ENCODE data around the gene SMYD3. TPM values are rescaled to one million over a fixed set of nuclear protein-coding genes. Genes with fewer than 3 reads are reported as not detected.

Gene SMYD3
- total RNA-seq, 1 donor from 2014 or later, result 22.3 TPM

DNA sequence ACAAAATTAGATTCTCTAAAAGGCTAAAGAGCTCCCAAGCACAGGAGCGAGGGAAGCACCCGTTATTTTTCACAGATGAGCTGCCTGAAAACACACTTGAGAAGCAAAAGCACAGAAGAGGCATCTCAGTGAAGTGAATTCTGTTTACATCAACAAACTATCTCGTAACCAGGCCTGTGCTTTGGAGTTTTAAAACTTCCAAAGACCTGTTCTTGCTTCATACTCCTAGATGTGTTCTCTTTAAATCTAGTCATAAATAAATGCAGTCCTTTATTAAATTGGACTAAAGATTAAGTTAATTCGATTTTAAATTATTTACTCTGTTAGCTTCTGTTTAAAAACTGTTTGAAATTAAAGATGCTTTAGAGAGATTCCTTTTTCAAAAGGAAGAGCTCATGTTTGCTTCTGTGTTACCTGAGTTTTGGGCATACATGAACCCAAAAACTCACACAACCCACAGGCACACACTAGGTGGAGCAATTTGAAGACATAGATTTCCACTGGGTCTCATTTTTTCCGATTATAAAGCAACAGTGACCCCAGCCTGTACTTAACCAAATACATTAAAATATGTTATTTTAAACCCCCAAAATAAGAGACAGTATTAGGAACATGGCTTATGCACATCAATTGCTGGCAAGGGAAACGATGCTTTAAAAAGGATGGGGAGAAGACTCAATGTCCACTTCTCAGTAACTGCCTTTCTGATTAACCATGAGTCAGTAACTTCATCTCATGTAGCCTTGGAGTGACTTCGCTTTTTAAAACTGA is 648.2 kb downstream of the SMYD3 start:
- no peak overlapping the region for H3K4me3 ChIP-seq
- no peaks in the 10 kb centered on the region for H3K27me3 ChIP-seq
- H3K4me1 ChIP-seq, result no peaks in the 10 kb centered on the region
- no peaks in the 10 kb centered on the region for H3K9me3 ChIP-seq
- intact Hi-C loops (cut with DNase I), result no loop called here
- no peaks in the 10 kb centered on the region for H3K36me3 ChIP-seq
- TF ChIP-seq, protein P1, sequence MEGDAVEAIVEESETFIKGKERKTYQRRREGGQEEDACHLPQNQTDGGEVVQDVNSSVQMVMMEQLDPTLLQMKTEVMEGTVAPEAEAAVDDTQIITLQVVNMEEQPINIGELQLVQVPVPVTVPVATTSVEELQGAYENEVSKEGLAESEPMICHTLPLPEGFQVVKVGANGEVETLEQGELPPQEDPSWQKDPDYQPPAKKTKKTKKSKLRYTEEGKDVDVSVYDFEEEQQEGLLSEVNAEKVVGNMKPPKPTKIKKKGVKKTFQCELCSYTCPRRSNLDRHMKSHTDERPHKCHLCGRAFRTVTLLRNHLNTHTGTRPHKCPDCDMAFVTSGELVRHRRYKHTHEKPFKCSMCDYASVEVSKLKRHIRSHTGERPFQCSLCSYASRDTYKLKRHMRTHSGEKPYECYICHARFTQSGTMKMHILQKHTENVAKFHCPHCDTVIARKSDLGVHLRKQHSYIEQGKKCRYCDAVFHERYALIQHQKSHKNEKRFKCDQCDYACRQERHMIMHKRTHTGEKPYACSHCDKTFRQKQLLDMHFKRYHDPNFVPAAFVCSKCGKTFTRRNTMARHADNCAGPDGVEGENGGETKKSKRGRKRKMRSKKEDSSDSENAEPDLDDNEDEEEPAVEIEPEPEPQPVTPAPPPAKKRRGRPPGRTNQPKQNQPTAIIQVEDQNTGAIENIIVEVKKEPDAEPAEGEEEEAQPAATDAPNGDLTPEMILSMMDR (IDR thresholded peaks at IDR 0.05), result no peak
- TF ChIP-seq POLR2A (IDR thresholded peaks at IDR 0.05), result no peak
- no peak for TF ChIP-seq POLR2AphosphoS5 (IDR thresholded peaks at IDR 0.05; ENCODE audit: insufficient read depth in 1 of 2, low read depth in 1 of 2)
- DNase-seq (ENCODE audit: extremely low spot score in 2 of 2), result no peak
- H3K27ac ChIP-seq, result no peak overlapping the region

DNA sequence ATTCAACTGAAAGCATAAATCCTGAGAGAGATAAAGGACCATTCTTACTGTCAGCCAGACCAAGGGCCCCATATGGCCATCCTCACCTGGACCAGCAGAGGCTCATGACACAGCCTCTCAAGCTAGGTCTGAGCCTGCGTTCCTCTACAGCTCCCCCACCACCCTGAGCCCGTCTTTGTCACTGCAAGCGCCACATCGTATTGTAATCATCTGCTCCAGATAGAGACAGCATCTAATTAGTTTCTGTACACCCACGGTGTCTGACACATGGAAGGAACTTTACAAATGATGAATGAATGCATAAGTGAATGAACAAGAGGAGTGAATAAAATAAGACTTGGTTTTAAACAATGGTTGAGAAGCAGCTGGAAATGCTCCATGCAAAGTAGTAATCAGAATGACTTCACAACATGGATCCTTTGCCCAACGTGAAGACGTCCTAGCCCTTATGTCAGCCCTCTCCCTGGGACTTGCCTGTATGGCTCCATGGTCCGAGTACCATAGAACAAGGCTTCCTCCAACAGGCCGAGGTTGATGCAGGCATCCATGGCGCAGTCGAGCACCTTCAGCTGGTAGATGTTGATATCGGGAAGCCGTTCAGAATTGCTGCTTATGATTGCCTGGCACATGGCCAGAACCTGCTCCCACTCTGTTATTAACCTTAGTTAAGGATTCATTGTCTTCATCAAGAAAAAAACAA is 648.9 kb downstream of the SMYD3 start:
- Histone ChIP-seq H3K4me1 (no peaks in the 10 kb centered on the region), H3K27me3 (no peaks in the 10 kb centered on the region), H3K36me3 (no peaks in the 10 kb centered on the region), H3K9me3 (no peaks in the 10 kb centered on the region), H3K4me3 (no peak overlapping the region), H3K27ac (no peak overlapping the region)
- no peak for DNase-seq (ENCODE audit: extremely low spot score in 2 of 2)
- TF ChIP-seq POLR2AphosphoS5 (IDR thresholded peaks at IDR 0.05; ENCODE audit: insufficient read depth in 1 of 2, low read depth in 1 of 2), result no peak
- TF ChIP-seq, protein P1 (IDR thresholded peaks at IDR 0.05), result no peak
- TF ChIP-seq POLR2A (IDR thresholded peaks at IDR 0.05), result no peak
- intact Hi-C loops (cut with DNase I), result no loop called here

DNA sequence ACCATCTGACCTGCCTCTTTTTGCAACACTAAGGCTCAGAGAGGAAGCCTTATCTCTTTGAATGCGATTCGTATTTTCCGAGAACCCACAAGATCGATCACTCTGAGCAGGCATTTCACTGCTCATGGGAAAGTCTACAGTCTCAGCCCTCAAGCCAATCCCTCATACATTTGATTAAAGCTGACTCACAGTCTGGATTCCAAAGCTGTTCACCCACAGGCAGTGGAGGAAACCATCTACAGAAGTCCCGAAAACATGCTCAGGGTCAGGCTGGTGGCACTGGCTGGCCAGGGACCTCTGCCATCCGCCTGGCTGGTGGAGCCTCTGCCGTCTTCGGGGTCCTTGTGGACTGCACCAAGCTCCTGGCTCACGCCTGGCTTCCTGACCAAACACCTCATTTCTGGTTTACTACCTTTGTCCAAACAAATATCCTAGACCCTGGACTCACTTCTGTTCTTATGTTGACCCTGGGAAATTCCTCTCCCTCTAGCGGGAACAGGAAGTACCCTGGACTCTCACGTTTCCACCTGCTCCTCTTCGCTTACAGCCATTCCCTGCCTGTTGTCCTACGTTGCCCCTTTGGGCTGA is 650.0 kb downstream of the SMYD3 start:
- Histone ChIP-seq H3K9me3 (no peaks in the 10 kb centered on the region), H3K4me1 (no peaks in the 10 kb centered on the region), H3K4me3 (no peak overlapping the region), H3K36me3 (no peaks in the 10 kb centered on the region), H3K27me3 (no peaks in the 10 kb centered on the region), H3K27ac (no peak overlapping the region)
- intact Hi-C loops (cut with DNase I), result no loop called here
- TF ChIP-seq, protein P1 (IDR thresholded peaks at IDR 0.05), result no peak
- TF ChIP-seq POLR2A (IDR thresholded peaks at IDR 0.05) (no peak), POLR2AphosphoS5 (IDR thresholded peaks at IDR 0.05; ENCODE audit: insufficient read depth in 1 of 2, low read depth in 1 of 2) (no peak)
- no peak for DNase-seq (ENCODE audit: extremely low spot score in 2 of 2)

DNA sequence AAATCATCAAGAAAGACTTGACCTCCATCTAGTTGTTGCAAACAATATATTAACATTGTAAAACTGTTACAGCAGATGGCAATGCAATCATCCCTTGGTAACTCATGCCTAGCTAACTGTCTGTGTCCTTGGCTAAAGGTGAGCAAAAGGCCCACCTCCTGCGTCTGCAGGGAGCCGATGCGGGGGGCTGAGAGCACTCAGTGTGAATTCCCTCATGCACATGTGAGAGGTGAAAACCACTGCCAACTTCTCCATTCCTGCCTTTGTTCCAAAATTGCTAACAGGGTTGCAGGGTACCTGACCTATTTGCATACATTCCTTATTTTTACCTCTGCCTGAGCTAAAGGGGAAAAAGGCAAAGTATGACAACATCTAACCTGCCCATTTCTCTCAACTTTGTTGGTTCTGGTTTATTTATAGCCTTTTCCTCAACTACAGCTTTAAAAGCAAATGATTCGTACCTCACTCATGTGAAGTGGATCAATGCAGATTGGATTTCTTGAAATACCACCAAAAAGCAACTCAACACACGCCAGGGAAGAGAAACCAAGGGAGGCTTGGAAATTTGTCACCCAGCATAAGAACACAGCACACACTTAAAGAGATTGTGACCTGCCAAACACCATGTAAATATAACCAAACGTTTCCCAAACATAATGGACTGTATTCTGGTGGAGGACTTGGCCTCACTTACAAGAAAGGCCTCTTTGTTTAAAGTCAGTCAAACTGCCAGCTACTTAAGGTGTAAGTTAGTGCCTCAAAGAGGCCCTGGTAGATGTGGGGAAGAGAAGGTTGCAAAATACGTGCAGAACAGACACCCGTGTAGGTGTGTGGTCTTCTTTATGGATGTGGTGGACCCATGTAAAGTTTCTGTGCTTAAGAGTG is 651.0 kb downstream of the SMYD3 start:
- Histone ChIP-seq H3K27me3 (no peaks in the 10 kb centered on the region), H3K9me3 (no peaks in the 10 kb centered on the region), H3K36me3 (no peaks in the 10 kb centered on the region), H3K27ac (no peak overlapping the region), H3K4me3 (no peak overlapping the region), H3K4me1 (no peaks in the 10 kb centered on the region)
- intact Hi-C loops (cut with DNase I), result no loop called here
- no peak for DNase-seq (ENCODE audit: extremely low spot score in 2 of 2)
- no peak for TF ChIP-seq POLR2A (IDR thresholded peaks at IDR 0.05)
- TF ChIP-seq POLR2AphosphoS5 (IDR thresholded peaks at IDR 0.05; ENCODE audit: insufficient read depth in 1 of 2, low read depth in 1 of 2), result no peak
- TF ChIP-seq, protein P1 (IDR thresholded peaks at IDR 0.05), result no peak
